GM12801 (cell line): ENCODE results near the gene CCDC88C.

ENCODE experiments used
- CTCF ChIP-seq: IDR thresholded peaks from one replicate; pipeline ENCODE4 v1.5.1; 2011; ENCODE audit warnings: control low read depth; ENCODE audit not compliant: insufficient read length; ENCODE audit errors: extremely low read depth

CCDC88C gene

GRCh38 chr14:91229005-91229382 lies 188.6 kb downstream of the CCDC88C start:
- no peak for TF ChIP-seq CTCF

GRCh38 chr14:91228112-91229004 lies 189.3 kb downstream of the CCDC88C start:
- no peak for TF ChIP-seq CTCF

- TF ChIP-seq CTCF = no peak
Observed at GRCh38 chr14:91227183-91227628, 190.4 kb downstream of the CCDC88C start.

- no peak for TF ChIP-seq CTCF
Observed at GRCh38 chr14:91225025-91225424, 192.6 kb downstream of the CCDC88C start.

GRCh38 chr14:91223028-91223783 lies 194.4 kb downstream of the CCDC88C start:
- no peak for TF ChIP-seq CTCF
